Dedifferentiated amniotic fluid mesenchymal stem cell (primary cell): Measurements from ENCODE around the gene TRIM3.

Experiments used
- DNase-seq: peaks from one replicate; pipeline ENCODE4 v3.0.0-alpha.2; 2016; ENCODE audit errors: extremely low spot score

The TRIM3 gene

GRCh38 chr11:6401464-6401863 is 72.3 kb downstream of the TRIM3 start:
- no peak for DNase-seq

DNA sequence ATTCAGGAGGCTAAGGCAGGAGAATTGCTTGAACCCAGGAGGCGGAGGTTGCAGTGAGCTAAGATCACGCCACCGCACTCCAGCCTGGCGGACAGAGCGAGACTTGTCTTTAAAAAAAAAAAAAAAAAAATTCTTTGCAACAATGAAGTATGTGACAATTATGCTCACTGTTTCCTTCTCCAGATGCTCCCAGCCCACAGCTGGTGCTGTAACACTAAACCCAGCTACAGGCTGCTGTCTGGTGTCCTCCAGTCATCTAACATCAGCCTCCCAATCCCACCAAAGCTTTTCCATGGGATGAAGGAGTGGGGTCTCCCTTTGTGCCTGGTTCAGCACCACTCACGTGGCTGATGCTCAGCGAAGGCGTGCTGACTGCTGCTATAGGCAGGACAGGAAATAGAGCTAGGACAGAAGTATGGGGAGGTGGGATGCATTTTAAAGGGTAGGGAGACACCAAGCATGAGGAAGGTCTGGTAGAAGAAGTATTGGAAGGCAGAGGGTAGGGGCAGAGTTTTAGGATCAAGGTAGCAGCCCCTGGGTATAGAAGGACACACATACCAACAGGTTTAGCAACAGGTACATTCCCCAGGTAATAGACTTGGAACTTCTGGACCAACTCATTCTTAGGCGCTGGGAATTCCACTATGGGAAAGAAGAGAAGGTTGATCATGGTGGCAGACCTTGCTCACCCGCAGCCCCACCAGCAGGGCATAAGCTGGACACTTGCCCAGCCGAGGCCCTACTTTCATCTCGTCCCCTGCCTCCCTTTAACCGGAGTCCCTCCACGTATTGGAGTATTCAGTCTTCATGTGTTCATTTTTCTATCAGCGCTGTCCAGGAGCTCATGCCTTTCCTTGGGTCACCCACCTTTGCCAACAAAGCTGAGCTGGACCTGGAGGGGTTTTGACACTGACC is 73.1 kb downstream of the TRIM3 start:
- no peak for DNase-seq
